ENCODE results near the gene CINP.
A peak's percentile ranks its signal among the peaks of the same experiment; 100 is the strongest.

GRCh38 chr14:102304611-102305506 lies 57.8 kb downstream of the CINP start, which contains the start of gene MOK:
- TF ChIP-seq CTCF (IDR thresholded peaks at IDR 0.05; ENCODE audit: poor library complexity, severe bottlenecking) (no peak), EZH2 (IDR thresholded peaks at IDR 0.05; ENCODE audit: borderline replicate concordance, insufficient read depth, low read length, poor library complexity, severe bottlenecking) (no peak), POLR2AphosphoS5 (IDR thresholded peaks at IDR 0.05) (peak; percentile 66)

Measured in neural cell (in vitro differentiated cells).